GM21515 (cell line): Measurements from ENCODE around the gene TMEM187.

Source experiments
- ATAC-seq: cut with Tn5 transposase; IDR thresholded peaks from one replicate; pipeline ENCODE4 v1.9.1; 2021; ENCODE audit not compliant: unreplicated experiment

The TMEM187 gene

GRCh38 chrX:154019061-154019621 is 46.6 kb downstream of the TMEM187 start:
- peak; percentile 18 for ATAC-seq

- ATAC-seq: peak; percentile 58
These were observed 47.3 kb downstream of the TMEM187 start, which contains the start of gene IRAK1 for GRCh38 chrX:154019633-154020528. Gene IRAK1 (minus strand): TSS chrX:154019902. CDS start chrX:154019812, 90 bp downstream.

GRCh38 chrX:154020536-154021115 is 48.1 kb downstream of the TMEM187 start:
- no peak for ATAC-seq

GRCh38 chrX:154021131-154021611 is 48.6 kb downstream of the TMEM187 start:
- ATAC-seq: no peak

GRCh38 chrX:154022108-154022507 is 49.6 kb downstream of the TMEM187 start:
- no peak for ATAC-seq

GRCh38 chrX:154023276-154024000 is 50.9 kb downstream of the TMEM187 start:
- ATAC-seq: no peak

- no peak for ATAC-seq
These were observed 51.7 kb downstream of the TMEM187 start for GRCh38 chrX:154024271-154024670.

GRCh38 chrX:154025230-154025629 is 52.7 kb downstream of the TMEM187 start:
- ATAC-seq: no peak

- ATAC-seq: no peak
These were observed 53.8 kb downstream of the TMEM187 start for GRCh38 chrX:154026136-154027021.

GRCh38 chrX:154027022-154027402 is 54.5 kb downstream of the TMEM187 start:
- ATAC-seq: no peak

- no peak for ATAC-seq
These were observed 55.4 kb downstream of the TMEM187 start for GRCh38 chrX:154027986-154028385.

- no peak for ATAC-seq
These were observed 56.1 kb downstream of the TMEM187 start for GRCh38 chrX:154028502-154029184.

GRCh38 chrX:154029439-154029838 is 56.9 kb downstream of the TMEM187 start:
- no peak for ATAC-seq

- ATAC-seq: no peak
These were observed 57.7 kb downstream of the TMEM187 start for GRCh38 chrX:154030266-154030665.

GRCh38 chrX:154030715-154031305 is 58.3 kb downstream of the TMEM187 start:
- ATAC-seq: no peak

- no peak for ATAC-seq
These were observed 59.6 kb downstream of the TMEM187 start for GRCh38 chrX:154032160-154032559.

- no peak for ATAC-seq
These were observed 60.1 kb downstream of the TMEM187 start for GRCh38 chrX:154032653-154033052.
